Heart right ventricle (tissue), 16 donors: ENCODE results near the gene MYORG. TPM values are rescaled to one million over a fixed set of nuclear protein-coding genes. Genes with fewer than 3 reads are reported as not detected.

Experiments
- ATAC-seq, 8 donors: fragments of 200-7000 bp; cut with Tn5 transposase; one replicate each; pipeline ENCODE4 v1.9.1; 2020; ENCODE audit warnings: mild to moderate bottlenecking in 8 of 8, moderate library complexity in 8 of 8, moderate number of reproducible peaks in 1 of 8
- DNase-seq, 2 donors: peaks; one replicate each; pipeline ENCODE4 v3.0.0-alpha.2; 2020
- H3K27ac ChIP-seq, 10 donors: fragments of 200-600 bp; sonication (generic) in 2 of 10; one replicate each; pipeline versions ENCODE4 v1.5.0 to v1.8.0; 2020 to 2022; ENCODE audit warnings: mild to moderate bottlenecking in 3 of 10
- H3K27me3 ChIP-seq, 7 donors: fragments of 200-600 bp; one replicate each; pipeline ENCODE4 v1.8.0; 2021 to 2022; ENCODE audit warnings: mild to moderate bottlenecking in 2 of 7
- H3K36me3 ChIP-seq, 9 donors: fragments of 200-600 bp; sonication (generic) in 1 of 9; one replicate each; pipeline versions ENCODE4 v1.5.0 to v1.8.0; 2020 to 2022; ENCODE audit warnings: mild to moderate bottlenecking in 2 of 9
- H3K4me1 ChIP-seq, 9 donors: fragments of 200-600 bp; sonication (generic) in 1 of 9; one replicate each; pipeline versions ENCODE4 v1.5.0 to v1.8.0; 2020 to 2022; ENCODE audit warnings: mild to moderate bottlenecking in 4 of 9
- H3K4me3 ChIP-seq, 10 donors: fragments of 200-600 bp; sonication (generic) in 2 of 10; one replicate each; pipeline versions ENCODE4 v1.5.0 to v1.8.0; 2020 to 2022; ENCODE audit warnings: mild to moderate bottlenecking in 7 of 10, moderate library complexity in 2 of 10
- H3K9me3 ChIP-seq, 11 donors: fragments of 200-600 bp in 10 of 11; sonication (generic) in 2 of 11; one replicate each; pipeline versions ENCODE4 v1.5.0 to v1.8.0; 2013 to 2022; ENCODE audit warnings: mild to moderate bottlenecking in 2 of 11, control low read depth in 1 of 11, moderate library complexity in 1 of 11
- WGBS, 2 donors: extraction: QIAGEN DNeasy Blood & Tissue Kit; methylation state at CpG; one replicate each; pipeline ENCODE4 v1.1.7; 2013; ENCODE audit warnings: inconsistent platforms in 1 of 2; 5-methylcytosine and 5-hydroxymethylcytosine counted together
- intact Hi-C, 10 donors: fragments of 100-400 bp; cut with DNase I; formaldehyde crosslinking; loops; one replicate each; pipeline versions ENCODE4 v1.11.1 to v1.14.2; 2022
- polyA plus RNA-seq, 2 donors: library from polyadenylated mRNA; stranded (reverse); fragments of 200-250 nt; gene quantifications; one replicate each; pipeline ENCODE4 v1.2.3, GENCODE V29; 2013
- total RNA-seq, 10 donors: library from RNA; stranded (reverse); fragmentation: NEBNext Ultra II Directional in 3 of 10; extraction: Animal tissue kit (Norgen Biotek cat#: 25700) in 3 of 10; gene quantifications; one replicate each; pipeline versions ENCODE4 v1.2.1 to v1.2.4, GENCODE V29; 2021 to 2023
- TF ChIP-seq, protein P1 (sequence below), 9 donors: fragments of 200-600 bp; sonication (generic) in 2 of 9; IDR thresholded peaks; one replicate each; pipeline versions ENCODE4 v1.5.0 to v1.8.0; 2021 to 2022; ENCODE audit warnings: antibody characterized with exemption in 9 of 9, mild to moderate bottlenecking in 5 of 9, moderate library complexity in 1 of 9
- donor health status: Arrhythmogenic right ventricular cardiomyopathy.
- donor health status: ischemic (EF 13 %, LVEDD 7.1; RV severe dilation, severe dysfunction).
- donor health status: healthy with polysubstance abuse.
- donor health status: DM: no; HTN: yes; CAD: no.
- donor health status: DM: no; HTN: no; CAD: no.
- donor health status: ischemic (EF 25% LVEDD 6.9; RV normal size, moderate dysfunction).
- donor health status: ischemic (EF 25% LVEDD 5.7; RV mildly dilated, moderate dysfunction).
- donor health status: healthy.
- donor health status: DM: yes; HTN: yes; CAD: no.
- donor health status: Ischemic cardiomyopathy.
- donor health status: ischemic (EF 35%, LVEDD 5.7; RV mildly dilated, moderate dysfunction).
- donor health status: nonischemic (EF 11% LVEDD 7.7; RV severe dilation, severe dysfunction).
- donor health status: DM: yes; HTN: yes; CAD: no.
- donor health status: PGD.
- donor health status: ischemic (EF 29% LVEDD 5.4; RV normal size, mild dysfunction).
- donor health status: nonischemic (EF 23%, LVEDD 6.1; RV moderate dilation, normal function).

The MYORG gene
- total and polyA plus RNA-seq, 12 donors = 1.3 to 9.1 (median 6.3) TPM

DNA sequence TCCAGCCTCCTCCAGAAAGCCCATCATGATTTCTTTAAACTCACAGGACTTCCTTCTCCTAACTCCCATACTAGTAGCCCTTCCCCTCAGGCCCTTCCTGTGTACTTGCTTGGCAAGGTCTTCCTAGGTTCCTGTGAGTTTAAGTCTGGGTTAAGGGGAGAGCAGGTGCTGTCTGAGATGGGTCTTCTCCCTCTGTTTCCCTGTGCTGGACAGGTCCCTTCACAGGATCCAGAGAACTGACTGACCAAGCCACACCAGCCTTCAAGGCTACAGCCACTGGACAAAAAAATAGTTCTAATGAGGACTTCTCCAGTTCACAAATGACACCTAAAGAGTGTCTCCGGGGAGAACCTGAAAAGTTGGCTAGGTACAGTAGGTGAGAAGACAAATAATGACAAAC lies 29.5 kb upstream of the MYORG start:
- H3K4me3 ChIP-seq = no peak overlapping the region
- TF ChIP-seq, protein P1, sequence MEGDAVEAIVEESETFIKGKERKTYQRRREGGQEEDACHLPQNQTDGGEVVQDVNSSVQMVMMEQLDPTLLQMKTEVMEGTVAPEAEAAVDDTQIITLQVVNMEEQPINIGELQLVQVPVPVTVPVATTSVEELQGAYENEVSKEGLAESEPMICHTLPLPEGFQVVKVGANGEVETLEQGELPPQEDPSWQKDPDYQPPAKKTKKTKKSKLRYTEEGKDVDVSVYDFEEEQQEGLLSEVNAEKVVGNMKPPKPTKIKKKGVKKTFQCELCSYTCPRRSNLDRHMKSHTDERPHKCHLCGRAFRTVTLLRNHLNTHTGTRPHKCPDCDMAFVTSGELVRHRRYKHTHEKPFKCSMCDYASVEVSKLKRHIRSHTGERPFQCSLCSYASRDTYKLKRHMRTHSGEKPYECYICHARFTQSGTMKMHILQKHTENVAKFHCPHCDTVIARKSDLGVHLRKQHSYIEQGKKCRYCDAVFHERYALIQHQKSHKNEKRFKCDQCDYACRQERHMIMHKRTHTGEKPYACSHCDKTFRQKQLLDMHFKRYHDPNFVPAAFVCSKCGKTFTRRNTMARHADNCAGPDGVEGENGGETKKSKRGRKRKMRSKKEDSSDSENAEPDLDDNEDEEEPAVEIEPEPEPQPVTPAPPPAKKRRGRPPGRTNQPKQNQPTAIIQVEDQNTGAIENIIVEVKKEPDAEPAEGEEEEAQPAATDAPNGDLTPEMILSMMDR (IDR thresholded peaks at IDR 0.05) = no peak
- peaks cover 0 to 10% (median 0%) of the 10 kb centered on the region in 9 donors for H3K4me1 ChIP-seq
- ATAC-seq = no peak
- no peaks in the 10 kb centered on the region for H3K9me3 ChIP-seq
- DNase-seq = no peak
- intact Hi-C loops = loop anchor here in 4 of 10 donors (5.0 to 10.0 kb wide), 5 partner anchors 89 to 786 kb away; no protein-coding TSS in a partner anchor
- H3K36me3 ChIP-seq = peaks cover 0 to 73% (median 28%) of the 10 kb centered on the region in 9 donors
- H3K27me3 ChIP-seq = no peaks in the 10 kb centered on the region
- 88% methylated on average over 1 of the region's 1 CpG for WGBS, 2 donors
- no peak overlapping the region for H3K27ac ChIP-seq

DNA sequence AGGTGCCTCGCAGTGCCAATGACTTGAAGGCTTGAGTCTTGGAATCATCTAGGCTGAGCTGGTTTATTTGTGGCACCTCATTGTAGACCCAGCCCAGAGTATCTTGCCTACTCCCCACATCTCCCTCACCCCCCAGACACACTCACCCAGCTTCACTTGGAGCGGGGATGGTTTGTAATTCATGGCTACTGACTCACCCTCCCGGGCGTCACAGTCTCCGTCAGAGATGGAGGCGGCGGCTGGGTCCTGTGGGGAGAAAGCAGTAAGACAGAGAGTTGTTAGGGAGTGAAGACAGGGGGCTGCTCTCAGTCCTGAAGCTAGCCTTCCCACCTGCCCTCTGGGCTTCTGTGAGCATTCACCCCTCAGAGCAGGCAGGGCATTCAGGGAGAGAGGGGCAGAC lies 29.0 kb upstream of the MYORG start:
- peaks cover 0 to 76% (median 32%) of the 10 kb centered on the region in 9 donors for H3K36me3 ChIP-seq
- H3K4me1 ChIP-seq = peaks cover 0 to 10% (median 0%) of the 10 kb centered on the region in 9 donors
- no peak overlapping the region for H3K4me3 ChIP-seq
- H3K27ac ChIP-seq = no peak overlapping the region
- 89 to 95% methylated on average over 7 of the region's 7 CpGs for WGBS, 2 donors
- DNase-seq (no peak), ATAC-seq (no peak)
- intact Hi-C loops = loop anchor here in 4 of 10 donors (5.0 to 10.0 kb wide), 5 partner anchors 89 to 787 kb away; no protein-coding TSS in a partner anchor
- TF ChIP-seq, protein P1 (IDR thresholded peaks at IDR 0.05) = no peak
- no peaks in the 10 kb centered on the region for H3K27me3 ChIP-seq
- no peaks in the 10 kb centered on the region for H3K9me3 ChIP-seq

DNA sequence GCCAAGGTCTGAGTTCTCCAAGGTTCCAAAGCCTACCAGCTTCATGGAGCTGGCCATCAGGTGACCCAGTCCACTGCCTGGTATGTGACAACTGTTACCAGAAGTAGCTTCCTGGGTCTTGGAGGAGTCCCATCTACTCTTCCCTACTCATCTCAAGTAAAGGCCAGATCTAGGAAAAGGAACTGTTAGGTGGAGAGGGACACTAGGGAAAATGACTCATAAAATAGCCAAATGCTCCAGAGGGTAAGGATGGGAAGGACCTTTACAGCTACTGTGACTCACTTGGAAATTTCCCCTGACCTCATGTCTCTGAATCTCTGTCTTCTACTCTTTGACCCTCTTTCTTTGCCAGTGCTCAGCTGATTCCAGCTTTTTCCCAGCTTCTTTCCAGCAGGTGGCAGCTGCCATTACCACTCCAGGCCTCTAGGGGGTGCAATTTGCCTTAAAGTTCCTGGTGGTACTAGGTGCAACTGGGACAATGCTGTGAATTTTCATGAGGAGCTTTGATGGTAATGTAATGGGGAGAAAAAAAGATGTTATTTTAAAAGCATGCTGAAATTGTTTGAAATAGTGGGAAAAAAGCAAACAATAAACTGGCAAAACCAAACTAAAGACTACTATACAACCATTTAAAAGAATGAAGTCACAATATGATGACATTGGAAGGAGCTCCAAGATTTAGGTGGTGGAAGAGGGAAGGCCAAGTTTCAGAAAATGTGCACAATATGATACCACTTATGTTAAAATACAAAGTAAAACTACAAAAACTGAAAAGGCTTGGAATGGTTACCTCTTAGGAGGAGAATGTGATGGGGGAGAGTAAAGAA lies 27.1 kb upstream of the MYORG start:
- intact Hi-C loops = loop anchor here in 9 of 10 donors (1.0 to 10.0 kb wide), 12 partner anchors 91 to 201 kb away; no protein-coding TSS in a partner anchor

More for the DNA sequence above, 27.1 kb upstream of the MYORG start:
- Histone ChIP-seq H3K4me1 (peaks cover 0 to 5% (median 0%) of the 10 kb centered on the region in 9 donors), H3K9me3 (no peaks in the 10 kb centered on the region), H3K4me3 (no peak overlapping the region), H3K27me3 (no peaks in the 10 kb centered on the region), H3K27ac (no peak overlapping the region), H3K36me3 (peaks cover 0 to 80% (median 49%) of the 10 kb centered on the region in 9 donors)
- peak; percentile 64 to 71 for DNase-seq
- ATAC-seq = peak in 7 of 8 donors; percentile 39 to 71 (median 61)
- TF ChIP-seq, protein P1 (IDR thresholded peaks at IDR 0.05) = peak; percentile 92 to 99 (median 98)
